ENCODE data around the gene BBS4.

DNA sequence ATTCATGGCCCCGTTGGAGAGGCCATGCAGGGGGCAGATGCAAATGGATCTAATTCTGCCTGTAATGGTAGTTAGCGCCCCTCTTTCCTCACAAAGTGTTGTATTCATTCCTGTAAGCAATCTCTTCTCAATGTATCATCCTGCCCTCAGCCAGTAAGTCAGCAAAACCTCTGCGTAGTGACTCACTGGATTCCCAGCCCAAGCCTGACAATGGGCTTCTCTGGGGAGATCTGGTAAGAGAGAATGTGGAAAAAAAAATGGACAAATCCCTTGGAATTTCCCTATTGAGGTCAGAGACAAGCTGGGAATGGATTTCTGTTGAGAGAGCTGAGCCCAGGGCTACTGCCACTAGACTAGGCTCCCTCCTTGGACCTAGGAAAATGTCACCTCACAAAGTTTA lies 72.2 kb downstream of the BBS4 start:
- TF ChIP-seq POLR2A (IDR thresholded peaks at IDR 0.05) = no peak
- TF ChIP-seq, protein P1, sequence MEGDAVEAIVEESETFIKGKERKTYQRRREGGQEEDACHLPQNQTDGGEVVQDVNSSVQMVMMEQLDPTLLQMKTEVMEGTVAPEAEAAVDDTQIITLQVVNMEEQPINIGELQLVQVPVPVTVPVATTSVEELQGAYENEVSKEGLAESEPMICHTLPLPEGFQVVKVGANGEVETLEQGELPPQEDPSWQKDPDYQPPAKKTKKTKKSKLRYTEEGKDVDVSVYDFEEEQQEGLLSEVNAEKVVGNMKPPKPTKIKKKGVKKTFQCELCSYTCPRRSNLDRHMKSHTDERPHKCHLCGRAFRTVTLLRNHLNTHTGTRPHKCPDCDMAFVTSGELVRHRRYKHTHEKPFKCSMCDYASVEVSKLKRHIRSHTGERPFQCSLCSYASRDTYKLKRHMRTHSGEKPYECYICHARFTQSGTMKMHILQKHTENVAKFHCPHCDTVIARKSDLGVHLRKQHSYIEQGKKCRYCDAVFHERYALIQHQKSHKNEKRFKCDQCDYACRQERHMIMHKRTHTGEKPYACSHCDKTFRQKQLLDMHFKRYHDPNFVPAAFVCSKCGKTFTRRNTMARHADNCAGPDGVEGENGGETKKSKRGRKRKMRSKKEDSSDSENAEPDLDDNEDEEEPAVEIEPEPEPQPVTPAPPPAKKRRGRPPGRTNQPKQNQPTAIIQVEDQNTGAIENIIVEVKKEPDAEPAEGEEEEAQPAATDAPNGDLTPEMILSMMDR (IDR thresholded peaks at IDR 0.05 in 8 of 11, conservative IDR thresholded peaks at IDR 0.05 in 3 of 11) = no peak
- no peak for TF ChIP-seq POLR2AphosphoS5 (IDR thresholded peaks at IDR 0.05)
